GM21825 (cell line): ENCODE measurements around the gene FGFRL1.

ENCODE experiments used
- ATAC-seq: cut with Tn5 transposase; IDR thresholded peaks from one replicate; pipeline ENCODE4 v1.9.1; 2021; ENCODE audit warnings: mild to moderate bottlenecking, moderate library complexity; ENCODE audit not compliant: unreplicated experiment

Gene FGFRL1

DNA sequence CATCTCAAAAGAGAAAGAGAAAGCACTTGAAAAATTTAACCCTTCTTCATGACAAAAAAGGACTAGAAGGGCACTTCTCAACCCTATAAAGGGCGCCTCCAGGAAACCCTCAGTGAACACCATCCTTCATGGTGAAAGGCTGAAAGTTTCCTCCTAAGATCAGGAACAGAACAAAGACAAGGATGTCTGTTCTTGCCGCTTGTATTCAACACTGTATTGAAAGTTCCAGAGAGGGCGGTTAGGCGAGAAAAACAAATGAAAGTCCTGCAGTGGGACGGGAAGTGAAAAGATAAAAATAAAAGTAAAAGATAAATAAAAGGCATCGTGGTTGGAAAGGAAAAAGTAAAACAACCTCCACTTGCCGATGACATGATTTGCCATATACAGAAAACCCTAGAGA is 51.0 kb downstream of the FGFRL1 start:
- ATAC-seq, result no peak

- no peak for ATAC-seq
These were observed 54.3 kb downstream of the FGFRL1 start for GRCh38 chr4:1065732-1066131.

GRCh38 chr4:1069394-1069793 is 58.0 kb downstream of the FGFRL1 start:
- ATAC-seq, result no peak

- no peak for ATAC-seq
These were observed 61.5 kb downstream of the FGFRL1 start for GRCh38 chr4:1072830-1073446.

DNA sequence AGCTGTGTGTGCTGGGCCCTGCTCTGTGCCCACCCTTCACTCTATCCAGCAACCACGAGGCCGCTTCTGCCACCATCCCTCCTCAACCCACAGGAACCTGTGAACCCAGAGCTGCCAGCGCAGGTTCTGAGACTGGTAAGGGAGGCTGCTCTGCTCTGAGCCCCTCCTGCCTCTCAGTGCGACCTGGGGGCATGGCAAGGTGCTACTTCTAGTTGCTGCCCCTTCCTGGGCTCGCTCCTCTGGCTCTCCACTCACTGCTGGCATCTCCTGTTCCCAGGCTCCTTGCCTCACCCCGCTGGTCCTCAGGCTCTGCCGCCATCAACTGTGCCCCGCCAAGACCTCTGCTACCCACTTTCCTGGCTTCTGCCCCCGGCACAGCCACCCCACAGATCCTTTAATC is 62.7 kb downstream of the FGFRL1 start:
- no peak for ATAC-seq

DNA sequence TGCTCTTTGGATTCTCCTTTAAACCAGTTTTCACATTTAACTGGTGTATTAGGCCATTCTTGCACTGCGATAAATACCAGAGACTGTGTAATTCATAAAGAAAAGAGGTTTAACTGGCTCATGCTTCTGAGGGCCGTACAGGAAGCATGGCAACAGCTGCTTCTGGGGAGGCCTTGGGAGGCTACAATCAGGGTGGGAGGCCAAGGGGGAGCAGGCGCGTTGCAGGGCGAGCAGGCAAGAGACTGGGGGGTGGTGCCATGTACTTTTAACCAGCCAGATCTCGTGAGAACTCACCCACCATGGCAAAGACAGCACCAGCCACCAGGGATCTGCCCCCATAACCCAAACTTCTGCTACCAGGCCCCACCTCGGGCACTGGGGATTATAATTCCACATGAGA is 63.8 kb downstream of the FGFRL1 start:
- ATAC-seq, result no peak

DNA sequence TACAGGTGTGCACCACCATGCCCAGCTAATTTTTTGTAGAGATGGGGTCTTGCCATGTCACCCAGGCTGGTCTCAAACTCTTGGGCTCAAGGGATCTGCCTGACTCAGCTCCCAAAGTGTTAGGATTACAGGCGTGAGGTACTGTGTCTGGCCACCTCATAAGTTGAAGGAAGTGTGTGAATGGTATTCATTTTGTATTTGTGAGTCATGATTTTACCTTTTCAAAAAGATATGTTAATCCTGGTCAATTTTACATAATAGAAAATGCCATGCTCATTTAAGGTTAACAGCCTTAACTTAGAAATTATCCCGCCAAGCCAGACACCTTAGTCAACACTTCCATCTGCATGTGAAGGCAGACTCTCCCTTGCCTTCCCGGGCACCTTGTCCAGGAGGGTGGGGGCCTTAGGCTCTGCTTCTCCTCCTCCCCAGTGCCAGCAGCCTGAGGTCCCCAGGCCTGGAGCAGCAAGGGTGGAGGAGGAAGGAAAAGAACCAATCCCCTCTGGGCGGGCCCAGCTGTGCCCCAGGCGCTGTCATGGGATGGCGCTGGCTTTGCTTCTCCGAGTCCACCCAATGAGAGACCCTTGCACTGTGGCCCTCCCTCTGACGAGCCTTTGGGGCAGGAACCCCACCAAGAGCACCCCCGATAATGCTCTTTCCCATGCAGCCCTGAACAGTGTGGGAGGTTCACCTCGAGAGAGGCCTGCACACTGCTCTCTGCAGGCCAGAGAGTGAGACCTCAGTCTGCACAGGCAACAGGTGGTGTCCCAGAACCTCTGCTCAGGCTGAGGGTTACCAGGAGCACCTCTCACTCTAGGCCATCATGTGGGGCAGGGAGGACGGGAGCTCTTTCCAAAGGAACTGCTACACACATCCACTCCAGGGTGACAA is 64.6 kb downstream of the FGFRL1 start:
- no peak for ATAC-seq
